ENCODE measurements around the gene SSUH2. TPM values are rescaled to one million over a fixed set of nuclear protein-coding genes. Genes with fewer than 3 reads are reported as not detected.

Gene SSUH2
- total and polyA plus RNA-seq, 2 experiments from 2014 or later, result 0.73 to 2.3 TPM

DNA sequence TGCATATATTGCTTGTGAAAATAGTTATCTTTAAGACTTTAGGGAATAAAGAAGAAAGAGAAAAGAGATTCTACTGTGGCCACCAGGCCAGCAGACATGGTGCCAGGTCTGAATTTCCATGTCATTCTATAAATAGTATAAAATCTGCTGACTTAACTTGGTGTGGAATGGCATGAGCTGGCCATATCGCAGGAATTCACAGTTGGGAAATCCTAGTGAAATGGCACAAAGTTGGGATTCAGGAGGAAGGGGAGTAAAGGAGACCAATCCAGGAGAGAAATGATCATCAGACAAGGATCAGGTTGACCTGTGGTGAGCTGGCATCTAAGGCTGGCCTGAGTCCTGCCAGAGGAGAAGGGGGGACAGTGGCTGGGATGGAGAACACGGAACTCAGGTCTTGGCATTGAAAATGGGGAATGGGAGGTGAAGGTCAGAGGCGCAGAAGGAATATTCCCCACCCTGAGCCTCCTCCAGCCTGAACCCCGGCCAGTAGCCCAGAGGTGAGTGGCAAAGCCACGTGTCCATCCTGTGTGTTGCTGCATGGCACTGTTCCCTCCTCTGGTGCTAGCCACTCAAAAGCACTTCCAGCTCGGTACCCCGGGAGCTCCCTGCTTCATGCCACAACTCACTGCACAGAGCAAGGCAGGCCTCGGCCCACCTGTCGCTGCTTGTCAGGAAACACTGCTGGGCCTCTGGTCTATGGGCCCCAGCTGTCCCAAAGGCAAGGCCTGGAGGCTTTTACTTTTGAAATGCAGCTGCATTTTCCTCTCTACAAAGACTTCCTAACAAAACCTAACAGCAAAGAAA, 51.4 kb downstream of the SSUH2 start (continued):
- TF ChIP-seq, protein P1, sequence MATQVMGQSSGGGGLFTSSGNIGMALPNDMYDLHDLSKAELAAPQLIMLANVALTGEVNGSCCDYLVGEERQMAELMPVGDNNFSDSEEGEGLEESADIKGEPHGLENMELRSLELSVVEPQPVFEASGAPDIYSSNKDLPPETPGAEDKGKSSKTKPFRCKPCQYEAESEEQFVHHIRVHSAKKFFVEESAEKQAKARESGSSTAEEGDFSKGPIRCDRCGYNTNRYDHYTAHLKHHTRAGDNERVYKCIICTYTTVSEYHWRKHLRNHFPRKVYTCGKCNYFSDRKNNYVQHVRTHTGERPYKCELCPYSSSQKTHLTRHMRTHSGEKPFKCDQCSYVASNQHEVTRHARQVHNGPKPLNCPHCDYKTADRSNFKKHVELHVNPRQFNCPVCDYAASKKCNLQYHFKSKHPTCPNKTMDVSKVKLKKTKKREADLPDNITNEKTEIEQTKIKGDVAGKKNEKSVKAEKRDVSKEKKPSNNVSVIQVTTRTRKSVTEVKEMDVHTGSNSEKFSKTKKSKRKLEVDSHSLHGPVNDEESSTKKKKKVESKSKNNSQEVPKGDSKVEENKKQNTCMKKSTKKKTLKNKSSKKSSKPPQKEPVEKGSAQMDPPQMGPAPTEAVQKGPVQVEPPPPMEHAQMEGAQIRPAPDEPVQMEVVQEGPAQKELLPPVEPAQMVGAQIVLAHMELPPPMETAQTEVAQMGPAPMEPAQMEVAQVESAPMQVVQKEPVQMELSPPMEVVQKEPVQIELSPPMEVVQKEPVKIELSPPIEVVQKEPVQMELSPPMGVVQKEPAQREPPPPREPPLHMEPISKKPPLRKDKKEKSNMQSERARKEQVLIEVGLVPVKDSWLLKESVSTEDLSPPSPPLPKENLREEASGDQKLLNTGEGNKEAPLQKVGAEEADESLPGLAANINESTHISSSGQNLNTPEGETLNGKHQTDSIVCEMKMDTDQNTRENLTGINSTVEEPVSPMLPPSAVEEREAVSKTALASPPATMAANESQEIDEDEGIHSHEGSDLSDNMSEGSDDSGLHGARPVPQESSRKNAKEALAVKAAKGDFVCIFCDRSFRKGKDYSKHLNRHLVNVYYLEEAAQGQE (IDR thresholded peaks at IDR 0.05; ENCODE audit: unreplicated experiment), result no peak
- no peak for TF ChIP-seq JUNB (IDR thresholded peaks at IDR 0.05; ENCODE audit: unreplicated experiment)
- no peak for TF ChIP-seq ZNF331 (CRISPR knock-in tag; IDR thresholded peaks at IDR 0.05; ENCODE audit: low read depth)
- no peak for TF ChIP-seq ZNF114 (CRISPR knock-in tag; IDR thresholded peaks at IDR 0.05)

DNA sequence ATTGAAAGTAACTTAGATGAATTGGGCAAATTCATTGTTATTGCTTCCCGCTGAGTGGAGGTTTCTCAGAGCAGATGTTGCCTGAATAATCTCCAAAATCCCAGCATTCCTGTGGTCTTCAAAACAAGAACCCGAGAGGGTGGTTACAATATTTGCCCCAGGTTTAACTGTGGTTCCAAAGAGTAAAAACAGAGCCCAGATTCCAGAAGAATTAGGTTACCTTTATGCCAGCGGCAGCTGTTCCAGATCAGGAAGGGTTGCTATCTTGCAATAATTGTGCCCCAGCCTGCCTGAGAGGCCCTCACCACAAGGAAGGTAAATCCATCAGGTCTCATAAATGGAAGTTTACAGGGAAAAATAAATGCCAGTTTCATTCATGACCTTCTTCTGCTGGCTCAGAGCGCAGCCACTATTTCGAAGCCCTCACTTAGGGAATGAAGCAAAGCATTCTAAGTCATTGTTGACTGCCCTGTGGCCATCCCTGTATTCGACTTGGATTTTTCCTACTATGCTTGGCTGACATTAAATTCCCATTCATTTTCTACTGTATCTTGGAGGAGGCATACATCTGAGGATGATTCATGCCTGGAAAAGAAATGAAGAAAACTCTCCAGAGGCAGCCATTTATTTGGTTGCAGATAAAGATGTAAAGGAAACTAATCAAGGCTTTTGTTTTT, 54.6 kb downstream of the SSUH2 start:
- Mint-ChIP-seq H3K27ac (no peak overlapping the region), H3K4me3 (no peak overlapping the region), H3K9me3 (no peaks in the 10 kb centered on the region), H3K36me3 (ENCODE audit: low read depth) (no peaks in the 10 kb centered on the region), H3K4me1 (no peaks in the 10 kb centered on the region), H3K27me3 (ENCODE audit: insufficient read depth, low read depth, poor library complexity) (no peaks in the 10 kb centered on the region)
- Histone ChIP-seq H3K4me2 (no peak overlapping the region), H3K9me2 (ENCODE audit: insufficient read depth) (no peaks in the 10 kb centered on the region), H3K4me3 (no peak overlapping the region), H3K36me3 (ENCODE audit: insufficient read depth) (no peaks in the 10 kb centered on the region), H2AFZ (no peak overlapping the region), H4K20me1 (replicated peaks; ENCODE audit: insufficient read depth) (no peaks in the 10 kb centered on the region), H3K4me1 (ENCODE audit: insufficient read depth) (no peaks in the 10 kb centered on the region), H3F3A (replicated peaks; ENCODE audit: low read depth) (no peaks in the 10 kb centered on the region), H3K79me2 (replicated peaks; ENCODE audit: insufficient read depth) (no peaks in the 10 kb centered on the region), H3K27me3 (ENCODE audit: insufficient read depth) (no peaks in the 10 kb centered on the region), H3K27ac (ENCODE audit: low read depth) (no peak overlapping the region)
- TF ChIP-seq EZH2 (IDR thresholded peaks at IDR 0.05; ENCODE audit: low read depth, unreplicated experiment) (no peak), EZH2phosphoT487 (IDR thresholded peaks at IDR 0.05; ENCODE audit: unreplicated experiment) (no peak), ZNF114 (CRISPR knock-in tag; IDR thresholded peaks at IDR 0.05) (no peak), JUNB (IDR thresholded peaks at IDR 0.05; ENCODE audit: unreplicated experiment) (no peak)
- TF ChIP-seq, protein P2, sequence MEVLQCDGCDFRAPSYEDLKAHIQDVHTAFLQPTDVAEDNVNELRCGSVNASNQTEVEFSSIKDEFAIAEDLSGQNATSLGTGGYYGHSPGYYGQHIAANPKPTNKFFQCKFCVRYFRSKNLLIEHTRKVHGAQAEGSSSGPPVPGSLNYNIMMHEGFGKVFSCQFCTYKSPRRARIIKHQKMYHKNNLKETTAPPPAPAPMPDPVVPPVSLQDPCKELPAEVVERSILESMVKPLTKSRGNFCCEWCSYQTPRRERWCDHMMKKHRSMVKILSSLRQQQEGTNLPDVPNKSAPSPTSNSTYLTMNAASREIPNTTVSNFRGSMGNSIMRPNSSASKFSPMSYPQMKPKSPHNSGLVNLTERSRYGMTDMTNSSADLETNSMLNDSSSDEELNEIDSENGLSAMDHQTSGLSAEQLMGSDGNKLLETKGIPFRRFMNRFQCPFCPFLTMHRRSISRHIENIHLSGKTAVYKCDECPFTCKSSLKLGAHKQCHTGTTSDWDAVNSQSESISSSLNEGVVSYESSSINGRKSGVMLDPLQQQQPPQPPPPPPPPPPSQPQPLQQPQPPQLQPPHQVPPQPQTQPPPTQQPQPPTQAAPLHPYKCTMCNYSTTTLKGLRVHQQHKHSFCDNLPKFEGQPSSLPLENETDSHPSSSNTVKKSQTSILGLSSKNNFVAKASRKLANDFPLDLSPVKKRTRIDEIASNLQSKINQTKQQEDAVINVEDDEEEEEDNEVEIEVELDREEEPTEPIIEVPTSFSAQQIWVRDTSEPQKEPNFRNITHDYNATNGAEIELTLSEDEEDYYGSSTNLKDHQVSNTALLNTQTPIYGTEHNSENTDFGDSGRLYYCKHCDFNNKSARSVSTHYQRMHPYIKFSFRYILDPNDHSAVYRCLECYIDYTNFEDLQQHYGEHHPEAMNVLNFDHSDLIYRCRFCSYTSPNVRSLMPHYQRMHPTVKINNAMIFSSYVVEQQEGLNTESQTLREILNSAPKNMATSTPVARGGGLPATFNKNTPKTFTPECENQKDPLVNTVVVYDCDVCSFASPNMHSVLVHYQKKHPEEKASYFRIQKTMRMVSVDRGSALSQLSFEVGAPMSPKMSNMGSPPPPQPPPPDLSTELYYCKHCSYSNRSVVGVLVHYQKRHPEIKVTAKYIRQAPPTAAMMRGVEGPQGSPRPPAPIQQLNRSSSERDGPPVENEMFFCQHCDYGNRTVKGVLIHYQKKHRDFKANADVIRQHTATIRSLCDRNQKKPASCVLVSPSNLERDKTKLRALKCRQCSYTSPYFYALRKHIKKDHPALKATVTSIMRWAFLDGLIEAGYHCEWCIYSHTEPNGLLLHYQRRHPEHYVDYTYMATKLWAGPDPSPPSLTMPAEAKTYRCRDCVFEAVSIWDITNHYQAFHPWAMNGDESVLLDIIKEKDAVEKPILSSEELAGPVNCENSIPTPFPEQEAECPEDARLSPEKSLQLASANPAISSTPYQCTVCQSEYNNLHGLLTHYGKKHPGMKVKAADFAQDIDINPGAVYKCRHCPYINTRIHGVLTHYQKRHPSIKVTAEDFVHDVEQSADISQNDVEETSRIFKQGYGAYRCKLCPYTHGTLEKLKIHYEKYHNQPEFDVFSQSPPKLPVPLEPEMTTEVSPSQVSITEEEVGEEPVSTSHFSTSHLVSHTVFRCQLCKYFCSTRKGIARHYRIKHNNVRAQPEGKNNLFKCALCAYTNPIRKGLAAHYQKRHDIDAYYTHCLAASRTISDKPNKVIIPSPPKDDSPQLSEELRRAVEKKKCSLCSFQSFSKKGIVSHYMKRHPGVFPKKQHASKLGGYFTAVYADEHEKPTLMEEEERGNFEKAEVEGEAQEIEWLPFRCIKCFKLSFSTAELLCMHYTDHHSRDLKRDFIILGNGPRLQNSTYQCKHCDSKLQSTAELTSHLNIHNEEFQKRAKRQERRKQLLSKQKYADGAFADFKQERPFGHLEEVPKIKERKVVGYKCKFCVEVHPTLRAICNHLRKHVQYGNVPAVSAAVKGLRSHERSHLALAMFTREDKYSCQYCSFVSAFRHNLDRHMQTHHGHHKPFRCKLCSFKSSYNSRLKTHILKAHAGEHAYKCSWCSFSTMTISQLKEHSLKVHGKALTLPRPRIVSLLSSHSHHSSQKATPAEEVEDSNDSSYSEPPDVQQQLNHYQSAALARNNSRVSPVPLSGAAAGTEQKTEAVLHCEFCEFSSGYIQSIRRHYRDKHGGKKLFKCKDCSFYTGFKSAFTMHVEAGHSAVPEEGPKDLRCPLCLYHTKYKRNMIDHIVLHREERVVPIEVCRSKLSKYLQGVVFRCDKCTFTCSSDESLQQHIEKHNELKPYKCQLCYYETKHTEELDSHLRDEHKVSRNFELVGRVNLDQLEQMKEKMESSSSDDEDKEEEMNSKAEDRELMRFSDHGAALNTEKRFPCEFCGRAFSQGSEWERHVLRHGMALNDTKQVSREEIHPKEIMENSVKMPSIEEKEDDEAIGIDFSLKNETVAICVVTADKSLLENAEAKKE (CRISPR knock-in tag; IDR thresholded peaks at IDR 0.05), result no peak
- TF ChIP-seq, protein P1 (IDR thresholded peaks at IDR 0.05; ENCODE audit: unreplicated experiment), result no peak
- no peak for DNase-seq (ENCODE audit: low spot score)
- ATAC-seq, result no peak
